ENCODE measurements around the gene DLL3. TPM values are rescaled to one million over a fixed set of nuclear protein-coding genes. Genes with fewer than 3 reads are reported as not detected.
A peak's percentile ranks its signal among the peaks of the same experiment; 100 is the strongest.

DLL3 gene
- total RNA-seq, 2 donors from 2014 or later, result 2.0 to 4.3 TPM

GRCh38 chr19:39533791-39534190, 35.0 kb downstream of the DLL3 start:
- H3K27ac Mint-ChIP-seq, result no peak overlapping the region
- H3K36me3 Mint-ChIP-seq (ENCODE audit: low read depth), result no peaks in the 10 kb centered on the region
- Histone ChIP-seq H3K4me3 (ENCODE audit: low read length) (no peak overlapping the region), H3K27ac (ENCODE audit: low read depth, low read length) (no peak overlapping the region), H3K36me3 (ENCODE audit: control insufficient read depth, insufficient read depth, low read length) (peaks cover 5% of the 10 kb centered on the region), H3K4me1 (ENCODE audit: control insufficient read depth, insufficient read depth, low read length) (no peaks in the 10 kb centered on the region), H3K27me3 (ENCODE audit: control insufficient read depth, insufficient read depth, low read length, poor library complexity, severe bottlenecking) (no peaks in the 10 kb centered on the region), H3K9me3 (ENCODE audit: control insufficient read depth, low read length) (peaks cover 7% of the 10 kb centered on the region), H3K9ac (ENCODE audit: extremely low read depth, low read length, poor library complexity, severe bottlenecking) (no peak overlapping the region)
- DNase-seq, result no peak
- TF ChIP-seq, protein P1, sequence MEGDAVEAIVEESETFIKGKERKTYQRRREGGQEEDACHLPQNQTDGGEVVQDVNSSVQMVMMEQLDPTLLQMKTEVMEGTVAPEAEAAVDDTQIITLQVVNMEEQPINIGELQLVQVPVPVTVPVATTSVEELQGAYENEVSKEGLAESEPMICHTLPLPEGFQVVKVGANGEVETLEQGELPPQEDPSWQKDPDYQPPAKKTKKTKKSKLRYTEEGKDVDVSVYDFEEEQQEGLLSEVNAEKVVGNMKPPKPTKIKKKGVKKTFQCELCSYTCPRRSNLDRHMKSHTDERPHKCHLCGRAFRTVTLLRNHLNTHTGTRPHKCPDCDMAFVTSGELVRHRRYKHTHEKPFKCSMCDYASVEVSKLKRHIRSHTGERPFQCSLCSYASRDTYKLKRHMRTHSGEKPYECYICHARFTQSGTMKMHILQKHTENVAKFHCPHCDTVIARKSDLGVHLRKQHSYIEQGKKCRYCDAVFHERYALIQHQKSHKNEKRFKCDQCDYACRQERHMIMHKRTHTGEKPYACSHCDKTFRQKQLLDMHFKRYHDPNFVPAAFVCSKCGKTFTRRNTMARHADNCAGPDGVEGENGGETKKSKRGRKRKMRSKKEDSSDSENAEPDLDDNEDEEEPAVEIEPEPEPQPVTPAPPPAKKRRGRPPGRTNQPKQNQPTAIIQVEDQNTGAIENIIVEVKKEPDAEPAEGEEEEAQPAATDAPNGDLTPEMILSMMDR (conservative IDR thresholded peaks at IDR 0.05), result no peak
- H3K4me3 Mint-ChIP-seq, result no peak overlapping the region
- H3K27me3 Mint-ChIP-seq (ENCODE audit: insufficient read depth), result peaks cover 7% of the 10 kb centered on the region
- WGBS, 2 experiments (ENCODE audit: insufficient coverage in 1 of 2, insufficient read length in 1 of 2), result 77 to 87% methylated on average over 3 of the region's 3 CpGs
- H3K4me1 Mint-ChIP-seq, result peaks cover 10% of the 10 kb centered on the region
- H3K9me3 Mint-ChIP-seq, result no peaks in the 10 kb centered on the region

- Mint-ChIP-seq H3K27me3 (ENCODE audit: insufficient read depth) (peaks cover 3% of the 10 kb centered on the region), H3K9me3 (no peaks in the 10 kb centered on the region), H3K27ac (peak overlapping the region; percentile 97), H3K36me3 (ENCODE audit: low read depth) (no peaks in the 10 kb centered on the region), H3K4me3 (peak overlapping the region; percentile 87), H3K4me1 (peaks cover 24% of the 10 kb centered on the region)
- 8 to 10% methylated on average over 6 to 8 of the region's 10 CpGs for WGBS, 2 experiments (ENCODE audit: insufficient coverage in 1 of 2, insufficient read length in 1 of 2)
- Histone ChIP-seq H3K9me3 (ENCODE audit: control insufficient read depth, low read length) (no peaks in the 10 kb centered on the region), H3K4me3 (ENCODE audit: low read length) (peak overlapping the region; percentile 95), H3K27me3 (ENCODE audit: control insufficient read depth, insufficient read depth, low read length, poor library complexity, severe bottlenecking) (no peaks in the 10 kb centered on the region), H3K4me1 (ENCODE audit: control insufficient read depth, insufficient read depth, low read length) (no peaks in the 10 kb centered on the region), H3K36me3 (ENCODE audit: control insufficient read depth, insufficient read depth, low read length) (peaks cover 5% of the 10 kb centered on the region), H3K27ac (ENCODE audit: low read depth, low read length) (peak overlapping the region; percentile 85), H3K9ac (ENCODE audit: extremely low read depth, low read length, poor library complexity, severe bottlenecking) (peak overlapping the region; percentile 99)
- DNase-seq, result no peak
- TF ChIP-seq, protein P1 (conservative IDR thresholded peaks at IDR 0.05), result no peak
Observed at GRCh38 chr19:39539165-39539517, 40.4 kb downstream of the DLL3 start.

DNA sequence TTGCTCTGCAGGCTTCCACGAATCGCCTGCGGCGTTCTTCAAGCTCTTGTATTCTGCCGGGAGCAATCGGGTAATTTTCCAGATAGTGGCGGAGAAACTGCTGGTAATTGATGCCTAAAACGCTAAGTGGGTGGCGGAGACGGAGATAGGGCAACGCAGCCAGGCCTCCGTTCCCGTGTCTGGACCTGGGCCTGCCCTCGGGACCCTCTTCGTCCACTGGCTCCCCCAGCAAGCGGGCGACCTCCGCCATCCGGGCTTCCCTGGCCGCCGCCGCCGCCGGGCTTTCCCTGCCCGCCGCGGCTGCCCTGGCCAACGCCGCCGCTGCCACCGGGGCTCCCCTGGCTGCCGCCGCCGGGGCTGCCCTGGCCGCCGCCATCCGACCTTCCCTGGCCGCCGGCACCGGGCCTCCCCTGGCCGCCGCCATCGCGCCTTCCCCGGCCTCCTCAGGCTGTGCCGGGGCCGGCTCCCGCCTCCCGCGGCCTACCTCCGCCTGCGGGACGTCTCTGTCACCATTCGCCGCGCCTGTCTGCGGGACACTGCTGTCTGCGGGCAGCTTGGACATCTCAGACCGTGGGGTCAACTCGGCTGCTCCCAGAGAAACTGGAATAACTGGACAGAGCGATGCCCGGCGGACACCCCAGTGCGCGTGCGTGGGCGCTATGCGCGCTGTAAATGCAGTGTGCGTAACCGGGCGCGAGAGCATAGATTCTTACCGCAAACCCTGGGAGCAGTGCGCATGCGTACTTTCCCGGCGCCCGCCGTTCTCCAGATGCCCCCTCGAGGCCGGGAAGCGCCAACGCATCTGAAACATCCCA, 41.0 kb downstream of the DLL3 start, which contains the start of gene EID2:
Gene EID2 (minus strand): TSS at position 644 of the 815 bp plus-strand sequence. CDS start 82 bp downstream, at position 562.
- H3K36me3 ChIP-seq (ENCODE audit: control insufficient read depth, insufficient read depth, low read length), result peaks cover 5% of the 10 kb centered on the region
- peak within 1 kb of the TSS; percentile 99 for H3K9ac ChIP-seq (ENCODE audit: extremely low read depth, low read length, poor library complexity, severe bottlenecking)
- no peaks in the 10 kb centered on the region for H3K9me3 ChIP-seq (ENCODE audit: control insufficient read depth, low read length)
- H3K27me3 Mint-ChIP-seq (ENCODE audit: insufficient read depth), result peaks cover 2% of the 10 kb centered on the region
- H3K4me3 ChIP-seq (ENCODE audit: low read length), result peak within 1 kb of the TSS; percentile 95
- no peaks in the 10 kb centered on the region for H3K36me3 Mint-ChIP-seq (ENCODE audit: low read depth)
- TF ChIP-seq, protein P1 (conservative IDR thresholded peaks at IDR 0.05), result peak; percentile 81
- H3K4me1 Mint-ChIP-seq, result peaks cover 24% of the 10 kb centered on the region
- DNase-seq, result peak; percentile 96
- no peaks in the 10 kb centered on the region for H3K9me3 Mint-ChIP-seq
- peak within 1 kb of the TSS; percentile 98 for H3K27ac Mint-ChIP-seq
- peak within 1 kb of the TSS; percentile 85 for H3K27ac ChIP-seq (ENCODE audit: low read depth, low read length)
- peak within 1 kb of the TSS; percentile 87 for H3K4me3 Mint-ChIP-seq
- 0% methylated on average over 39 to 84 of the region's 84 CpGs for WGBS, 2 experiments (ENCODE audit: insufficient coverage in 1 of 2, insufficient read length in 1 of 2)
- no peaks in the 10 kb centered on the region for H3K4me1 ChIP-seq (ENCODE audit: control insufficient read depth, insufficient read depth, low read length)
- no peaks in the 10 kb centered on the region for H3K27me3 ChIP-seq (ENCODE audit: control insufficient read depth, insufficient read depth, low read length, poor library complexity, severe bottlenecking)
